Central memory CD8-positive, alpha-beta T cell (primary cell): Measurements from ENCODE around the gene ZWILCH.

Experiments used
- ATAC-seq: fragments of 150-1000 bp; cut with Tn5 transposase; replicated peaks from 2 replicates; pipeline ENCODE4 v1.10.0; 2022; ENCODE audit warnings: mild to moderate bottlenecking, moderate FRiP score, moderate number of reproducible peaks; ENCODE audit not compliant: poor library complexity, severe bottlenecking; ENCODE audit errors: extremely low read depth
- DNase-seq, 2 donors: peaks; one replicate each; pipeline ENCODE4 v3.0.0; 2021; ENCODE audit warnings: low spot score in 2 of 2
- H3K27ac Mint-ChIP-seq: one replicate; pipeline ENCODE4 v1.8.0; 2022; ENCODE audit warnings: low read depth, mild to moderate bottlenecking, moderate library complexity, mixed read lengths
- H3K27me3 Mint-ChIP-seq: one replicate; pipeline ENCODE4 v1.8.0; 2022; ENCODE audit warnings: mixed read lengths
- H3K36me3 Mint-ChIP-seq: one replicate; pipeline ENCODE4 v1.8.0; 2022; ENCODE audit warnings: mild to moderate bottlenecking, moderate library complexity, mixed read lengths; ENCODE audit not compliant: insufficient read depth
- H3K4me1 Mint-ChIP-seq: one replicate; pipeline ENCODE4 v1.8.0; 2022; ENCODE audit warnings: mixed read lengths
- H3K4me3 Mint-ChIP-seq: one replicate; pipeline ENCODE4 v1.8.0; 2022; ENCODE audit warnings: mild to moderate bottlenecking, moderate library complexity, mixed read lengths
- H3K9me3 Mint-ChIP-seq: one replicate; pipeline ENCODE4 v1.8.0; 2022; ENCODE audit warnings: mixed read lengths

ZWILCH gene

GRCh38 chr15:66594344-66594743 lies 89.2 kb downstream of the ZWILCH start:
- no peak overlapping the region for H3K27ac Mint-ChIP-seq
- DNase-seq (no peak), ATAC-seq (no peak)
- H3K36me3 Mint-ChIP-seq, result no peaks in the 10 kb centered on the region
- H3K27me3 Mint-ChIP-seq, result peaks cover 26% of the 10 kb centered on the region
- no peaks in the 10 kb centered on the region for H3K4me1 Mint-ChIP-seq
- no peaks in the 10 kb centered on the region for H3K9me3 Mint-ChIP-seq
- H3K4me3 Mint-ChIP-seq, result no peak overlapping the region

- Mint-ChIP-seq H3K4me3 (no peak overlapping the region), H3K27ac (no peak overlapping the region)
Measured at GRCh38 chr15:66594836-66595235, 89.7 kb downstream of the ZWILCH start.

GRCh38 chr15:66595332-66595731 lies 90.2 kb downstream of the ZWILCH start:
- no peak overlapping the region for H3K4me3 Mint-ChIP-seq
- no peaks in the 10 kb centered on the region for H3K36me3 Mint-ChIP-seq
- no peak overlapping the region for H3K27ac Mint-ChIP-seq
- DNase-seq (no peak), ATAC-seq (no peak)
- H3K9me3 Mint-ChIP-seq, result no peaks in the 10 kb centered on the region
- peaks cover 25% of the 10 kb centered on the region for H3K27me3 Mint-ChIP-seq
- no peaks in the 10 kb centered on the region for H3K4me1 Mint-ChIP-seq

More at GRCh38 chr15:66594836-66595235, 89.7 kb downstream of the ZWILCH start:
- DNase-seq (no peak), ATAC-seq (no peak)
- no peaks in the 10 kb centered on the region for H3K36me3 Mint-ChIP-seq
- H3K27me3 Mint-ChIP-seq, result peaks cover 26% of the 10 kb centered on the region
- H3K4me1 Mint-ChIP-seq, result no peaks in the 10 kb centered on the region
- no peaks in the 10 kb centered on the region for H3K9me3 Mint-ChIP-seq

- Mint-ChIP-seq H3K27me3 (peaks cover 19% of the 10 kb centered on the region), H3K36me3 (no peaks in the 10 kb centered on the region), H3K9me3 (no peaks in the 10 kb centered on the region), H3K27ac (no peak overlapping the region), H3K4me3 (no peak overlapping the region), H3K4me1 (no peaks in the 10 kb centered on the region)
- DNase-seq (no peak), ATAC-seq (no peak)
Measured at GRCh38 chr15:66595931-66596545, 90.9 kb downstream of the ZWILCH start.

GRCh38 chr15:66598095-66598815 lies 93.1 kb downstream of the ZWILCH start:
- Mint-ChIP-seq H3K4me3 (no peak overlapping the region), H3K27me3 (peaks cover 28% of the 10 kb centered on the region), H3K27ac (no peak overlapping the region), H3K4me1 (no peaks in the 10 kb centered on the region), H3K36me3 (no peaks in the 10 kb centered on the region), H3K9me3 (no peaks in the 10 kb centered on the region)
- no peak for ATAC-seq
- DNase-seq, result no peak
